ENCODE data around the gene KAT6B.

KAT6B gene

GRCh38 chr10:74994854-74995253 lies 168.5 kb downstream of the KAT6B start:
- no peak for DNase-seq

GRCh38 chr10:74995806-74996205 lies 169.4 kb downstream of the KAT6B start:
- no peak for DNase-seq

GRCh38 chr10:74997163-74997562 lies 170.8 kb downstream of the KAT6B start:
- no peak for DNase-seq

GRCh38 chr10:75000748-75001321 lies 174.4 kb downstream of the KAT6B start:
- DNase-seq: no peak

- no peak for DNase-seq
Observed at GRCh38 chr10:75001715-75002350, 175.4 kb downstream of the KAT6B start.

GRCh38 chr10:75002351-75002725 lies 175.9 kb downstream of the KAT6B start:
- no peak for DNase-seq

GRCh38 chr10:75002967-75003594 lies 176.7 kb downstream of the KAT6B start:
- DNase-seq: no peak

- DNase-seq: no peak
Observed at GRCh38 chr10:75003891-75004290, 177.5 kb downstream of the KAT6B start.

GRCh38 chr10:75007646-75008045 lies 181.2 kb downstream of the KAT6B start:
- no peak for DNase-seq

- no peak for DNase-seq
Observed at GRCh38 chr10:75008952-75009351, 182.6 kb downstream of the KAT6B start.

GRCh38 chr10:75009426-75009825 lies 183.0 kb downstream of the KAT6B start:
- DNase-seq: no peak

GRCh38 chr10:75010373-75010772 lies 184.0 kb downstream of the KAT6B start:
- DNase-seq: no peak

- DNase-seq: no peak
Observed at GRCh38 chr10:75011221-75011620, 184.8 kb downstream of the KAT6B start.

- no peak for DNase-seq
Observed at GRCh38 chr10:75012471-75012870, 186.1 kb downstream of the KAT6B start.

- no peak for DNase-seq
Observed at GRCh38 chr10:75013007-75013406, 186.6 kb downstream of the KAT6B start.

GRCh38 chr10:75013522-75013921 lies 187.1 kb downstream of the KAT6B start:
- no peak for DNase-seq

- DNase-seq: no peak
Observed at GRCh38 chr10:75014516-75015230, 188.3 kb downstream of the KAT6B start.

GRCh38 chr10:75015442-75015841 lies 189.0 kb downstream of the KAT6B start:
- DNase-seq: no peak

GRCh38 chr10:75016325-75016724 lies 189.9 kb downstream of the KAT6B start:
- no peak for DNase-seq

GRCh38 chr10:75018251-75018650 lies 191.9 kb downstream of the KAT6B start:
- no peak for DNase-seq

GRCh38 chr10:75018686-75019307 lies 192.4 kb downstream of the KAT6B start:
- no peak for DNase-seq

- DNase-seq: no peak
Observed at GRCh38 chr10:75019370-75019769, 193.0 kb downstream of the KAT6B start.

- DNase-seq: no peak
Observed at GRCh38 chr10:75020168-75020567, 193.8 kb downstream of the KAT6B start.

All from stimulated activated CD4-positive, alpha-beta T cell treated with anti-CD3 and anti-CD28 coated beads, Interleukin-1b, Interleukin-23, amount 100 ng/mL, for 48 hours (primary cell).